Islet of Langerhans (tissue), 1 donor: ENCODE measurements around the gene SPATC1L.

Experiments
- FAIRE-seq: peaks from one replicate; lab custom pipeline; 2011; peaks lifted over from hg19 to GRCh38; lab: Jason Lieb, UNC

SPATC1L gene

DNA sequence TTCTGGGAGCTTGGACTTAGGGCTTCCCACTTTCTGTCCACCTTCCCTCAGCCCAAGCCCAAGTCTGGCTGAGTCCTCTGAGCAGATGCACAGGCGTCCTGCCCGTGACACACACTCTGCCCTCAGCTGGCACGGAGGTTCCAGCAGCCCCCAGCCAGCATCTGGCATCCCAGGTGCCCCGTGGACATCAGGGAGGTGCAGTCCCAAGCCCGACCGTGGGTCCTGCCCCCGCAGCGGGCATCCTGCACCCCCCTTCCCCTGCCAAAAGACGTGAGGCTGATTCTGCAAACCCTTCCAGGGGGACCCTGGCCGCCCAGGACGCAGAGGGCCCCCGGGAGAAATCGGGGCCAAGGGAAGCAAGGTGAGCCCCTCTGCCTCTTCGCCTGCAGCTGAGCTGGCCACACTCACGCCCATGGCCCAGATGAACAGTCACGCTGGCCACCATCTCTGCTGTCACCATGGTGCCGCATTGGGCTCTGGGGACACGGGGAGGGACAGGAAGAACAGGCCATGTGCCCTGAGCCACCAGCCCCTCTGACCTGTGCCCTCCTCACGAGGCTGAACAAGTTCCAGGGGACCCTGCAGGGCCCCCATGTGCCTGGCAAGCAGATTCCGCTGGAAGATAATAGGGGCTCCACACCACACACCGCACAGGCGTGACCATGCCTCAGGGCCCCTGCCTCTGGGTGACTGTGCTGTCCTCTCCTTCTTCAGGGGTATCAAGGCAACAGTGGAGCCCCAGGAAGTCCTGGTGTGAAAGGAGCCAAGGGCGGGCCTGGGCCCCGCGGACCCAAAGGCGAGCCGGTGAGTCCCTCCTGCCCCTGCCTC lies 65.7 kb downstream of the SPATC1L start:
- FAIRE-seq, result no peak

DNA sequence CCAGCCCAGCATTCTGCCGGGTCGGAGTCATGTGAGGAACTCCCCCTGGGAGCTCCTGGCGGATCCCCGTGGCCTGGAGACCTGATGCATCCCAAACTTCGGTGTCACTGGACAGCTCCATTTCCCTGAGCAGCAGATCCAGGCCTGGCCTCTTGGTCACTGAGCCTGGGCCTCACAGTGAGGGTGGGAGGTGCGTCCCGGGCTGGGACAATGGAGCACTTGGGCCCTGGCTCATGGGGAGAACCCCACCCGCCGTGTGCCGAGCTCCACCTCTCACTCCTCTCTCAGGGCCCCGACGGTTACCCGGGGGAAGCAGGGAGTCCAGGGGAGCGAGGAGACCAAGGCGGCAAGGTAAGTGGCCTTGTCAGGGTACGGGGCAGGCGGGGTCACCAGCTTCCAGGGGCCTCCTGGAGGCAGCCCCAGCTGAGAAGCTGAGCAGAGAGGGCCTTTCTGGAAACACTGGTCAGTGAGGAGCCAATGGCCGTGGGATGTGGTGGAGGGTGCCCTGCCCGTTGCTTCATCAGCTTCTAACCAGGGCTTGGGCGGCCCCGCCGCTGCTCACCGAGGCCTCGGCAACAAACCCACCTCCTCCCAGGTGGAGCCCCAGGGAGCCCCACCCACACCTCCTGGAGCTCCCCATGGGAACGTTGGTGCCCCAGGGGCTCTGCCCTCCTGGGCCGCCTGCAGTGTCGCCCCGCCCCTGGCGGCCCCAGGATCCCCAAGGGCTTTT lies 66.5 kb downstream of the SPATC1L start:
- no peak for FAIRE-seq

DNA sequence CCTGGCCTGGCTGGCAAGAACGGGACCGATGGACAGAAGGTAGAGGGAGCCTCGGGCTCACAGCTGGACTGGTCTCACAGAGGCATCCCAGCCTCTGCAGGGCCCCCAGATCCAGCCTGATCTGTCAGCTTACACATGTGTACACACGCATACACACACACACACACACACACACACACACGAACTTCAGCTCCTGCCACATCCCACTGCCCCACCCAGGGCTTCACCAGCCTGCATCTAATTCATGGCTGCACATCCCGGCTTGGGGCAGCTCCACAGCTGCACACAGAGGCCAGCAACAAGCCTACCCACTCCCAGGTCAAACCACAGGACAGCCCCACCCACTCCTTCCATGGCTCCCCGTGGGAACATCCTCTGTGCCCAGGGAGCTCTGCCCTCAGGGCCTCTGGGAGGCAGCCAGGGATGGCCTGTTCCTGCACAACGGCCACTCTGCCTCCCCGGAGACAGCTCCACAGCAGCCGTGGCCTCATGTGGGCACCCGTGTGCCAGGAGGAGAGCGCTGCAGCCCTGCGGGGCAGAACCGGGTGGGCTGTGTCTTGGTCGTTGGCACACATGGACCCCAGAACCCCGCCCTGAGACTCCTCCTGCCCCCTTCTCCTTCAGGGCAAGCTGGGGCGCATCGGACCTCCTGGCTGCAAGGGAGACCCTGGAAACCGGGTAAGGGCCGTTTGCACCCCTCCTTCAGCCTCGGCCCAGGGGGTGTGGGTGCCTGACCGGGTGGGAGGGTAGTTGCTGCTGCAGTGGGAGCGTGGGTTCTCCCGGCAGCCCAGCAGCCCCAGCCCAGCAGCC lies 67.3 kb downstream of the SPATC1L start:
- no peak for FAIRE-seq

DNA sequence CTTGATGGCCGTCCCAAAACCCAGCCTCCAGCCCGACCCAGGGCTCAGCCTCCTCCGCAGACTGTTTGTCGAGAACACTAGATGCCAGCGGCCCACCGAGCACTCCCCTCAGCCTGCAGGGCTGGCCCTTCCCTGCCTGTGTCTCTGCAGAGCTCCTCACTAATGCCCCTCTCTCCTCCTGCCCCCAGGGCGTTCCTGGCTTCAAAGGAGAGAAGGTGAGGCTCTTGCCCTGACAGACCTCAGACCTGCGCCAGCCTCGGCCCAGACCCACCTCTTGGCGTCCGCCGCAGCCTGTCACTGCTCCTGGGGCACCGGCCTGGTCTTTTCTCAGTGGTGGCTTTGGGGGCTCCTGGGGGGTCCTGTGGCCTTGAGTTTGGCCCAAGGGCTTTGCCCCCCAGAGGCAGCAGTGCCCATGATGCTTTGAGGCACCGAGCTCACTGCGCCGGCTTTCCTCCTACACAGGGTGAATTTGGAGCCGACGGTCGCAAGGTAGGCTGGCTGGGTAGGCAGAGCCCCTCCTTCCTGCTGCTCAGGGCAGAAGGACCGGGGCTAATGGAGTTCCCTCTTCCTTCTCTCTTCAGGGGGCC lies 68.0 kb downstream of the SPATC1L start:
- FAIRE-seq, result no peak

DNA sequence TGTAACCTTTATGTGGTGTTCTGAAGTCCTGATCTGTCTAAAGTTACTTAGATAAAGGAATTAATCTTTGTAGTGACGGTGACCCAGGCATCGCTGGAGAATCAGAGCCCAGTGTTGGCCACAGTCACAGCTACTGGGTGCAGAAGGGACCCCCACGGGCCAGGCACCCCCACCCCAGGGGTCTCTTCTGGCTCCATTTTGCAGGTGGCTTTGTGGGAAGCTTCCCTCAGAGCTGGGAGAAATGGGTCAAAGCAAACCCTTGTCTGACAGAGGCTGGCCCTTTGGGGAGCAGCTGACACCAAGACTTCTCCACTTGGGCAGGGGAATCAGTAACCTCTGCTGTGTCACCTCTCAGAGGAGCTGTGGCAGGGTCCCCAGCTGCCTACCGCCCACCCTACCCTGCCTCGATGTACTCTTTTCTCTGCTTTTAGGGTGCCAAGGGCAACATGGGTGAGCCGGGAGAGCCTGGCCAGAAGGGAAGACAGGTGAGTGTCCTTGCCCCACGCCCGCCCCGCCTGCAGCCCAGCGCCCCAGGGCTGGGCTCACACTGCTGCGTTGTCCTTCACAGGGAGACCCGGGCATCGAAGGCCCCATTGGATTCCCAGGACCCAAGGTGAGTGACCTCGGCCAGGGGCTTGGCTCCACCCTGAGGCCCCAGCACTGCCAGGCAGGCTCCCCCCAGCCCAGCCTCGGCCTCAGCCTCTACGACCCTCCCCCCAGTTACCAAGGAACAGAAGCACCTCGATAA lies 68.6 kb downstream of the SPATC1L start:
- FAIRE-seq, result no peak

DNA sequence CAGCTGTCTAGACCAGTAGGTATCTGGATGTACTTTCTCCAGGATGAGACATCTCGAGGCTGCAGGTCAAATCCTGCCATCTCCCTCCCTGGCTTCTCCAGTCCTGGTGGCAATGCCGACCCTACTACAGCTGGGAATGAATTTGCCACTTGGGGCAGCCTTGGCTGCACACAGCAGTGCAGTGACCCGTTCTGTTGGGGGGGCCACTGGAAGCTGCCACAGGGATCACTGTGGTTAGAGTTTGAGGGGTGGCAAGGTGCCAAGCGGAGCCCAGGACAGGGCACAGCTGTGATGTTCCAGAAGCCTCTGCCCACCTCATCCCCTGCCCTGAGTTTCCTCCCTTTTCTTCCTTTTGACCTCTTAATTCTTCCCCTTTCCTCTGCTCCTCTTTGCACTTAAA lies 69.3 kb downstream of the SPATC1L start:
- FAIRE-seq, result no peak

DNA sequence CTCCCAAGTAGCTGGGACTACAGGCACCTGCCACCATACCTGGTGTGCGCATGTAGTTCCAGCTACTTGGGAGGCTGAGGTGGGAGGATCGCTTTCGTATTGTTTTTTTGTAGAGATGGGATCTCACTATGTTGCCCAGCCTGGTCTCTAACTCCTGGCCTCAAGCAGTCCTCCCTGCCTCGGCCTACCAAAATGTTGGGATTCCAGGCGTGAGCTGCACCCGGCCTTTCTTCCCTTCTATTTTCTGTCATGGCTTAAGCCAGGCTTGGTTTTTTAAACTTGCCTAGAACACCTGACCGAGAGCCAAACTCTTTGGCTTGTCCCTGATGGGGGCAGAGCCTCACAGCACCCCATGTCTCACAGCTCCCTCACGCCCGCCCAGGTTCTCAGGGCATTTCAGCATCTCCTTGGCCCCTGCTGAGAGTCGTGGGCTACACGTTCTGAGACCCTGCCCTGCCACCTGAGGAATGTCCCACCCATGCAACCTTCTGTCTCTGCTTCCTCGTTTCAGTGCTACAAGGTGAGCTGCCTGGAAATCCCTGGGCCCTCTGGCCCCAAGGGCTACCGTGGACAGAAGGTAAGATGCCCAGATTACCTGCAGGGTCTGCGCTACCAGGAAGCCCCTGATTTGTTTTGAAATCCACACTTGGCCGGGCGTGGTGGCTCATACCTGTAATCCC lies 70.6 kb downstream of the SPATC1L start:
- no peak for FAIRE-seq

DNA sequence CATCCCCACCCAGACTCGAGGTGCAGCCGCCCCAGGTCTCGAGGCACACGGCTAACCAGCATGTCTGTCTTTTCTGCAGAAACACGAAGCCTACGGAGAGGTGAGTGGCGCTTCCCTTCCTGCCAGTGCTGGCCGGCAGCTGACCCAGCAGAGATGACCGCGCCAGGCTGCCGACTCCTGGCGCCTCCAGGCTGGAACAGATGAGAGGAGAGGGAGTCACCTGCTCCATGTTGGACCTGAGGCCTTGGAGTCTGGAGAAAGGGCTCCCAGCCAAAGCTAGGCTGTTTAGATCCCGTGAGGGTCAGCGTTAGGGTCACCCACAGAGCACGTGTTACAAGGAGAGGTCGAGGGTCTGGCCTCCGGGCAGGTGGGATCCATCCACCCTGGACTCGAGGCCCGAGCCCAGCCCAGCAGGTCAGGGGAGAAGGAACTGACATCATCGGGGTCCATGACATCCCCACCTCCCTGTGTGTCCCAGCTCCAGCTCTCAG lies 71.5 kb downstream of the SPATC1L start:
- no peak for FAIRE-seq

DNA sequence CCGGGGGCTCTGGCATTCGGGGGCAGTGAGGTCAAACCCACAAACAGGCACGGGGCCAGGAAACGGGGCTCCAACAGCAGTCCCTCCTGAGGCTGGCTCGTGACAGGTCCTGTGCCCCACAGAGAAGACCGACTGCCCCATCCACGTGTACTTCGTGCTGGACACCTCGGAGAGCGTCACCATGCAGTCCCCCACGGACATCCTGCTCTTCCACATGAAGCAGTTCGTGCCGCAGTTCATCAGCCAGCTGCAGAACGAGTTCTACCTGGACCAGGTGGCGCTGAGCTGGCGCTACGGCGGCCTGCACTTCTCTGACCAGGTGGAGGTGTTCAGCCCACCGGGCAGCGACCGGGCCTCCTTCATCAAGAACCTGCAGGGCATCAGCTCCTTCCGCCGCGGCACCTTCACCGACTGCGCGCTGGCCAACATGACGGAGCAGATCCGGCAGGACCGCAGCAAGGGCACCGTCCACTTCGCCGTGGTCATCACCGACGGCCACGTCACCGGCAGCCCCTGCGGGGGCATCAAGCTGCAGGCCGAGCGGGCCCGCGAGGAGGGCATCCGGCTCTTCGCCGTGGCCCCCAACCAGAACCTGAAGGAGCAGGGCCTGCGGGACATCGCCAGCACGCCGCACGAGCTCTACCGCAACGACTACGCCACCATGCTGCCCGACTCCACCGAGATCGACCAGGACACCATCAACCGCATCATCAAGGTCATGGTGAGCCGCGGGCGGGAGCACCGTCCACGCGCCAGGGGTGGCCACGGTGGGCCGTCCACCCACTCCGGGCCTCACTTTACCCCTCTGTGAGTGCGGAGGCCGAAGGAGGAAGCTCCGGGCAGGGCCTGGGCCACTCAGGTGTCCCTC lies 72.2 kb downstream of the SPATC1L start:
- no peak for FAIRE-seq

DNA sequence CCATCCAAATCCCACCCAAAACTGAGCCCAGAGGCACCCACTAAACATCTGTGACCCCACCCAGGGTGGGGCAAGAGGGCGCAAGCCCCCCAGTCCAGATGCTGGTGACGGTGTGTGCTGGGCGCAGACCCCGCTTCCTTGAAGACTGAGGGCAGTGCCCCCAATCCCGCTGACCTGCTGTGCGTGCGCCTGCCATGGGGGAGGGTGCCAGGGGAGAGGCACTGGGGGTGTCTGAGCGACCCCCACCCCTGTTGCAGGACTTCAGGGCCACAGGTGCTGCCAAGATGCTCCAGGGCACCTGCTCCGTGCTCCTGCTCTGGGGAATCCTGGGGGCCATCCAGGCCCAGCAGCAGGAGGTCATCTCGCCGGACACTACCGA lies 73.1 kb downstream of the SPATC1L start:
- FAIRE-seq, result no peak
